ENCODE measurements around the gene CEMIP. TPM values are rescaled to one million over a fixed set of nuclear protein-coding genes. Genes with fewer than 3 reads are reported as not detected.

CEMIP gene
- polyA plus RNA-seq, 1 donor (not counting 4 experiments of a cell fraction or from before 2014, with no cell fraction given), result 2.3 TPM

- no peak for FAIRE-seq
These were observed 163.8 kb downstream of the CEMIP start for GRCh38 chr15:80942746-80943565.

GRCh38 chr15:80944818-80945217 lies 165.6 kb downstream of the CEMIP start:
- H3K4me1 ChIP-seq (ENCODE audit: control insufficient read depth, extremely low read depth, insufficient read depth, low read length), result no peaks in the 10 kb centered on the region
- dilution Hi-C loops (cut with MboI; ENCODE audit: extremely low pct_ligation_motif_present, low sequenced_read_pairs), result no loop called here
- H3K79me2 ChIP-seq (ENCODE audit: control insufficient read depth, insufficient read depth, low read length), result no peaks in the 10 kb centered on the region
- no peak overlapping the region for H3K4me2 ChIP-seq (ENCODE audit: control insufficient read depth, extremely low read depth, insufficient read depth, low read depth, low read length)
- no peak overlapping the region for H3K9ac ChIP-seq (ENCODE audit: control insufficient read depth, extremely low read depth, insufficient read depth, low read length)
- no peaks in the 10 kb centered on the region for H3K27me3 ChIP-seq (ENCODE audit: control insufficient read depth, extremely low read depth, insufficient read depth, low read length)
- no peak for DNase-seq (ENCODE audit: low read depth, low spot score)
- H3K9me1 ChIP-seq (ENCODE audit: control insufficient read depth, extremely low read depth, insufficient read depth, low read length), result no peaks in the 10 kb centered on the region
- TF ChIP-seq EZH2 (IDR thresholded peaks at IDR 0.05; ENCODE audit: low read length), result no peak
- no peak for TF ChIP-seq CTCF (optimal IDR thresholded peaks at IDR 0.05 in 1 of 3, IDR thresholded peaks at IDR 0.05 in 1 of 3, conservative IDR thresholded peaks at IDR 0.05 in 1 of 3; ENCODE audit: extremely low read depth in 1 of 3, insufficient read depth in 2 of 3, low read length in 3 of 3)
- H3K27ac ChIP-seq (ENCODE audit: control insufficient read depth, insufficient read depth, low read length), result no peak overlapping the region
- peaks cover 13 to 15% of the 10 kb centered on the region in 2 experiments for H3K36me3 ChIP-seq (ENCODE audit: control insufficient read depth in 2 of 2, extremely low read depth in 1 of 2, insufficient read depth in 2 of 2, low read length in 2 of 2)
- no peak for FAIRE-seq
- no peaks in the 10 kb centered on the region for H4K20me1 ChIP-seq (ENCODE audit: control insufficient read depth, extremely low read depth, insufficient read depth, low read length)
- H2AFZ ChIP-seq (ENCODE audit: control insufficient read depth, low read length), result no peak overlapping the region
- no peak overlapping the region for H3K4me3 ChIP-seq (ENCODE audit: control insufficient read depth in 2 of 3, extremely low read depth in 1 of 3, insufficient read depth in 2 of 3, low read depth in 1 of 3, low read length in 3 of 3)
- H3K9me3 ChIP-seq (ENCODE audit: control insufficient read depth, low read depth, low read length), result no peaks in the 10 kb centered on the region

More at GRCh38 chr15:80942746-80943565, 163.8 kb downstream of the CEMIP start:
- no peak for DNase-seq (ENCODE audit: low read depth, low spot score)
- Histone ChIP-seq H3K79me2 (ENCODE audit: control insufficient read depth, insufficient read depth, low read length) (no peaks in the 10 kb centered on the region), H3K36me3 (ENCODE audit: control insufficient read depth in 2 of 2, extremely low read depth in 1 of 2, insufficient read depth in 2 of 2, low read length in 2 of 2) (peaks cover 3 to 11% of the 10 kb centered on the region in 2 experiments), H3K4me1 (ENCODE audit: control insufficient read depth, extremely low read depth, insufficient read depth, low read length) (no peaks in the 10 kb centered on the region), H3K9ac (ENCODE audit: control insufficient read depth, extremely low read depth, insufficient read depth, low read length) (no peak overlapping the region), H3K27ac (ENCODE audit: control insufficient read depth, insufficient read depth, low read length) (no peak overlapping the region), H3K9me3 (ENCODE audit: control insufficient read depth, low read depth, low read length) (no peaks in the 10 kb centered on the region), H4K20me1 (ENCODE audit: control insufficient read depth, extremely low read depth, insufficient read depth, low read length) (no peaks in the 10 kb centered on the region), H3K27me3 (ENCODE audit: control insufficient read depth, extremely low read depth, insufficient read depth, low read length) (no peaks in the 10 kb centered on the region), H3K9me1 (ENCODE audit: control insufficient read depth, extremely low read depth, insufficient read depth, low read length) (no peaks in the 10 kb centered on the region), H2AFZ (ENCODE audit: control insufficient read depth, low read length) (no peak overlapping the region), H3K4me2 (ENCODE audit: control insufficient read depth, extremely low read depth, insufficient read depth, low read depth, low read length) (no peak overlapping the region), H3K4me3 (ENCODE audit: control insufficient read depth in 2 of 3, extremely low read depth in 1 of 3, insufficient read depth in 2 of 3, low read depth in 1 of 3, low read length in 3 of 3) (no peak overlapping the region)
- TF ChIP-seq CTCF (optimal IDR thresholded peaks at IDR 0.05 in 1 of 3, IDR thresholded peaks at IDR 0.05 in 1 of 3, conservative IDR thresholded peaks at IDR 0.05 in 1 of 3; ENCODE audit: extremely low read depth in 1 of 3, insufficient read depth in 2 of 3, low read length in 3 of 3), result peak in 1 of 3 experiments; percentile 3
- TF ChIP-seq EZH2 (IDR thresholded peaks at IDR 0.05; ENCODE audit: low read length), result no peak
- dilution Hi-C loops (cut with MboI; ENCODE audit: extremely low pct_ligation_motif_present, low sequenced_read_pairs), result no loop called here

Measured in keratinocyte (primary cell).